ENCODE results near the gene TEX53.

GRCh38 chr9:114694146-114694545, 36.5 kb upstream of the TEX53 start:
- TF ChIP-seq ESRRA (IDR thresholded peaks at IDR 0.05; ENCODE audit: low read length) (no peak), SMC3 (IDR thresholded peaks at IDR 0.05; ENCODE audit: borderline replicate concordance, low read length) (no peak), HCFC1 (IDR thresholded peaks at IDR 0.05; ENCODE audit: low read length) (no peak), USF2 (IDR thresholded peaks at IDR 0.05; ENCODE audit: borderline replicate concordance, low read depth, low read length) (no peak), CTCF (IDR thresholded peaks at IDR 0.05 in 2 of 3, conservative IDR thresholded peaks at IDR 0.05 in 1 of 3; ENCODE audit: control insufficient read depth in 2 of 3, extremely low read depth in 1 of 3, insufficient read depth in 1 of 3, low read depth in 3 of 3, low read length in 3 of 3) (no peak), CREB1 (IDR thresholded peaks at IDR 0.05; ENCODE audit: low read depth) (no peak), IRF3 (IDR thresholded peaks at IDR 0.05) (no peak), RAD21 (IDR thresholded peaks at IDR 0.05; ENCODE audit: insufficient read depth, low read depth, low read length) (no peak), TARDBP (IDR thresholded peaks at IDR 0.05; ENCODE audit: borderline replicate concordance) (no peak), NFYB (IDR thresholded peaks at IDR 0.05; ENCODE audit: insufficient read depth, low read depth, low read length) (no peak), JUND (IDR thresholded peaks at IDR 0.05; ENCODE audit: low read depth, low read length) (no peak)

Measured in GM12878 (cell line).